HCT116 (cell line): ENCODE results near the gene ASB15.

Source experiments
- CTCF ChIP-seq, 3 experiments: fragments of 200-600 bp in 1 of 3; sonication (generic) in 1 of 3; IDR thresholded peaks in 2 of 3; conservative IDR thresholded peaks in 1 of 3; 2 replicates each; pipeline ENCODE4 v1.5.1; 2012 to 2017; ENCODE audit warnings: low read depth in 2 of 3, low read length in 2 of 3, antibody characterized with exemption in 1 of 3, borderline replicate concordance in 1 of 3, control low read depth in 1 of 3, mild to moderate bottlenecking in 1 of 3, mixed read lengths in 1 of 3, mixed run types in 1 of 3, moderate library complexity in 1 of 3; ENCODE audit not compliant: insufficient read depth in 1 of 3
- ELF1 ChIP-seq: IDR thresholded peaks from 2 replicates; pipeline ENCODE4 v1.6.1; 2012; ENCODE audit warnings: low read depth, borderline replicate concordance
- EZH2phosphoT487 ChIP-seq: fragments of 200-600 bp; IDR thresholded peaks from 2 replicates; pipeline ENCODE4 v1.6.1; 2018; ENCODE audit warnings: antibody characterized with exemption, borderline replicate concordance
- JUND ChIP-seq: IDR thresholded peaks from 2 replicates; pipeline ENCODE4 v1.6.1; 2012
- MAX ChIP-seq: IDR thresholded peaks from 2 replicates; pipeline ENCODE4 v1.6.1; 2012
- SP1 ChIP-seq: IDR thresholded peaks from 2 replicates; pipeline ENCODE4 v1.6.1; 2012; ENCODE audit warnings: low read depth

GRCh38 chr7:123588376-123588775, 13.2 kb upstream of the ASB15 start:
- TF ChIP-seq JUND (no peak), ELF1 (no peak), CTCF (IDR thresholded peaks at IDR 0.05 in 2 of 3, conservative IDR thresholded peaks at IDR 0.05 in 1 of 3; ENCODE audit: borderline replicate concordance in 1 of 3, insufficient read depth in 1 of 3, low read depth in 2 of 3, low read length in 2 of 3) (no peak), EZH2phosphoT487 (no peak), MAX (no peak), SP1 (no peak)
